GM19193 (cell line): ENCODE results near the gene GRM5.

Experiments
- POLR2A ChIP-seq: IDR thresholded peaks from 4 replicates; pipeline ENCODE4 v1.6.1; 2011; ENCODE audit not compliant: insufficient read depth, insufficient read length; ENCODE audit errors: extremely low read depth

Gene GRM5

DNA sequence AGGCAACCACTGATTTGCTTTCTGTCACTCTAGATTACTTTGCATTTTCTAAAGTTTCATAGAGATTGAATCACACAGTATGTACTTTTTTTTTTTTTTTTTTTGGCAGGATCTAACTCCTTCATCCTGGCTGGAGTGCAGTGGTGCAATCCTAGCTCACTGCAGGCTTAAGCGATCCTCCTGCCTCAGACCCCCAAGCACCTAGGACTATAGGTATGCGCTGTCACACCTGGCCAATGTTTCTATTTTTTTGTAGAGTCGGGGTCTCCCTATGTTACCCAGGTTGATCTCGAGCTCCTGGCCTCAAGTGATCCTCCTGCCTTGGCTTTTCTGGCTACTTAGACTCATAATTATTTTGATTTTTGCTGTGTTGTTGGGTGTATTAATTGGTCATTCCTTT, 433.6 kb downstream of the GRM5 start:
- TF ChIP-seq POLR2A, result no peak

DNA sequence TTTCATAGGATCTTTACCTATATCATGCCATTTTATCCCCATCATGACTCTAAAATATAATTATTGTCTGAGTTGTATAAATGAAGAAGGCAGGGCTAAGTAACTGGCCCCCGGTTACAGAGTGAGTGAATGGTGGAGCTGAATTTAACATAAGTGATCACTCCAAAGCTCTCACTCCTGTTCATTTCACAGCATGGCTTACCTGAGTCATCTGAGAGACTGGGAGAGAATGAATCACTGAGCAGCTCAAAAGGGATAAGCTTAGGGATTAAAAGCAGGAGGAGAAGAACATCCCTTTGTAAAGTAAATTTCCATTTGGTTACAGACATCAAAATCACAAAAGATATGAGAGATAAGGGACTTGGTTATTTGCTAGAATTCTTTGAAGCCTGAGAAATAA, 434.3 kb downstream of the GRM5 start:
- TF ChIP-seq POLR2A, result no peak

DNA sequence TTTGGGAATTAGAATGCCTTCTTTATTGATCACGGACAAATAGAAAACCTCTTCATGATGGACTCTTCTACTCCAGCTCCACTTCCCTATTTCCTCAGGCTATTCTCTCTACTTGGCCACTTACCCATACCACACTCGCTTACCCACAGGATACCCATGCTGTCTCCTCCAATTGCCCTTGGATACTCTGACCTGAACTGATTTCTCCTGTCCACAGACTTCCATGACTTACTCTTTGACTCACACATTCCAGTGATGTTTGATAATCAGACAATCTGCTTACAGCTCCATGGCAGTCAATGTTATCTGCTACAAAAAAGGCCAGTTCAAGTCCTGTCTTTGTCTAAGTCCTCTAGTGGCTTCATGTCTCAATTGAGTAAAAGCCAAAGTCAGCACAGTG, 436.3 kb downstream of the GRM5 start:
- TF ChIP-seq POLR2A, result no peak

DNA sequence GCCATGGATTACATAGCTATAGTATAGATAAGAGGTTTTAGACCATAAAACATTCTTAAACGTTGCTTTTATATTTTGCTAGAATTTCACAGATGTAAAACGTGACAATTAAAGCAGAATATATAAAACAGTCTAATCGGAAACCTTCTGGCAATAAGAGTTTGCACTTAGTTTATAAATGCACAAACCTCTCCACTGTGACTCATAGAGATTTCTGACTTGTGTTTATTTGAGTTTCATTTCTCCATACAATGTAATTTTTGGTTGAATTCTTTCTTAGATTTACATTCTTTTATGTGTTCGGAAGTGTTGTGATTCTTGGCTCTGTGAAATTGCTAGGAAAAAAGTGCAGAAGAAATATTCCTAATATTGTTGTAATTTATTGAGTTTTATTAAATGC, 439.6 kb downstream of the GRM5 start:
- no peak for TF ChIP-seq POLR2A

DNA sequence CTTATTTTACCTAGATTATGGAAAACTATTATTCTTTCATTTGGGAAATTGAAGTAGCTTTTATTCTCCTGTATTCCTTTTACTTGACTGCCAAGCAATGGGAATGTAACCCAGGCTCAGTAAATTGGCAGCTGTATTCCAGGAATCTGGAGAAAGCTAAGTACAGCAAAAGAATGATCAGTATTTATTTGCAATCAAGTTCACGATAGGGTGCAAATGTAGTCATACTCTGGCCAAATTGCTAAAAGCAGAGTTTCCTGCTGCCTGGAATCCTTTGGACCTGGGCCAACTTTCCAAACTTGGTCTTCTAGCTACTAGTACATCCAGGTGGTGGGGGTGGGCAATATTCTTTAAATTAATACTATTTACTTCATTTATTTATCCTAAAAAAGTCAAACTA, 442.3 kb downstream of the GRM5 start:
- no peak for TF ChIP-seq POLR2A

DNA sequence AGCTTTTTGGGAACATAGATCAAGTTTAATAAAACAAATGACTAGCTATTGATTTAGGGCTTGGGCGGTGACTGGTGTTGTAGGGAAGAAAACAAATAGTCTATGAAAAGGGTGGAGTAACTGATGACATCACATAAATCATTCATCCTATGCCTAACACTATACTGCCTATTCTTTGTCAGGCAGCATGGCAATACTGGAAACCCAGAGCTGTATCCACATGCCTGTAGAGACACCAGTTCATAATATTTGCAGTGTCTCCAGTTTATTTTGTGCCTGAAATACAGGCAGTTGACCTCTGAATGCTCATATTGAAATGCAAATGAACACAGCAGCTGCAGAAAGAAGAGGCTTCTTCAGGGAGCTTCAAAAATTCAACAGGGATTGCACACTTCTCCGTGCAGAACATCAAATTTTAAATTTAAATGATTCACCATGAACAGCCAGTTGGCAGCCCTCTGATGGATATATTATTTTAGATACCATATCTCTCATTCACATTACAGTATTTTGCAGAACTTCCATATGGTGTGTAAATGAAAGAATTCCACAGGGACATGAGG, 445.1 kb downstream of the GRM5 start:
- TF ChIP-seq POLR2A, result no peak

DNA sequence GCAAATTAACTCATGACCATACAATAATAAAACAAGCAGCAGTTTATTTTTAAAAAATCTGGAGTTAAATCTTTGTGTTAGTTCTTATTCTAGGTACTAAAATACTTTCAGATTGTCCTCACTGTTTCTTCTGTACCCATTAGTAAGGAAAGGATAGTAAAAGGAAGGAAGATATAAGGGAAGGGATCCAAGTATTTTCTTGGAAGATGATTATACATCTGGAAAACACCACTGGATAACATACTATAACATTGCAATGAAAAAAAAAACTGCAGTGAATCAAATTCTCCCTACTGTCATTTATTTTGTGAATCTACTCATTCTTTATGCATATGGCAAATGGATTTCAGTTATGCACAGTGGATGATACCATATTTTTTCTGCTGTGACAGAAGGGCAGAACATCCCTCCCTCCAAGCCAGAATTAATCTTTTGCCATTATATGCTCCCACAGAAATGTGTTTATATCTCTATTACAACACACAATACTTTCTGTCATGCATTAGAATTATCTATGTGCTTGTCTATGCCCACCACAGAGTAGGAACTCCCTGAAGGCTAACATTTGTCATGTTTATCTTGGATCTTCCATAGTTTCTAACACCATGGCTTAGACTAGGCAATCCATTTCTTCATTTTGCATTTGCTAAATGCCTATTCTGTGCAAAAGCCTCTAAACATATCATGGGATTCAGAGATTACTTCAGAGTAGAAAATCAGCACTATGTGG, 446.0 kb downstream of the GRM5 start:
- no peak for TF ChIP-seq POLR2A

DNA sequence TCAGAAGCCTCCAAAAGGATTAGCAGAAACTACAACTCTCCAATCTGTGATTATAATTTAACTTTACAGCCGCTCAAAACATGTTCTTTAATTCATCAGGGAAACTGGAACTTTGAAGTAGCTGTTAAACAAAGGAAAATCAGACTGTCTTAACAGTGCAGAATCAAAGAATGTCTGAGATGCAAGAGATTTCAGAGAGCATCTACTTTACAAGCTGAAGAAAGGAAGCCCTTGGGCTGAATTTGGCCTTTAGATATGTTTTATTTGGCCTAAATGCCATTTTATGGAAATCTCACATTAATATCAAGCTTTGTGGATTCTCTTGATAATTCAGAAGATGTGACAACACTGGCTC, 446.7 kb downstream of the GRM5 start:
- TF ChIP-seq POLR2A, result no peak

DNA sequence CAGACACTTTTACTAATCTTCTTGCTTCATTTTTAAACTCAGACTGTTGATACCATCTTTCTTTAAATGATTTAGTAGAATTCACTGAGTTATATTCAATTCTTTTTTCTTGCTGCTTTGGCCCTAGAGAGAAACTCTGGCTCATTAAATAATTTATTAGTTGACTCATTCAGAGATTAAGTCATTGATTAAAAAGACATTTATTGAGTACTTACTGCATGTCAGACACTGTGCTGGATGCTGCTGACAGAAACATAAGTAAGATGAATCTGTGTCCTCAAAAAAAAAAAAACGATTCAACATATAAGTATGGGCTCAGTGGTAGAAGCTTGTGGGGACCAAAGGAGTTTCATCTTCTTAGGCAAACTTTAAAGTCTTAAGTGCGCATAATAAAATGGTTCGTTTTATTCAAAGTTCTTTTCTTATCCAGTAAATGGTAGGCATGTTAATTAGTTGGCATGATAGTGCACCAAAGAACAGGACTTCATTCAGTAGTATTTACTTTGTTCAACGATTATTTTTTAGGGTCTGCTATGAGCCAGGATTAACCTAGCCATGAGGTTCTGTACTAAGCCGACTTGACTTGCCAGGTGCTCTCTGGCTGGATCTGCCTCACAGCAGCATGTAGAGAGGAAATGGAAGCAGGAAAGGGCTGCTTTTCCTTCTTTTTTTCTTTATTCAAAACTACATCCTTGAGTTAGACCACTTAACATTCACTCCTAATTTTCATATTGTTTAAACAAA, 447.3 kb downstream of the GRM5 start:
- TF ChIP-seq POLR2A, result no peak

DNA sequence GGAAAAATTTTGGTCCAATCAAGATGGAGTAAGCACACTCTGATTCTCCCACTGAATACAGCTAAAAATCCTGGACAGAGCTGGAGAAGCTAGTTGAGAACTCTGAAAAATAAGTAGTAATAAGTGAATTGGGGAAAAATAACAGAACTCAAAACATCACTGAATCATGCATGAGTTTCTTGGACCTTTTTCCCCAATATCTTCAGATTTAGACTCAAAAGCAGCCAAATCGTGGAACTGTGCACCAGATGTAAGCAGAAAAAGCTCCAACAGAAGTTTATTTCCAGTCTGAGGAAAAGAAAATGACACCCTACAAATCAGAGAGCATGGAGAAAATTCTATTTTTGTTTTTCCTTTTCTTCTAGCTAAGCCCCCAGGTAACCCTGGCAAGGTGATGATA, 448.6 kb downstream of the GRM5 start:
- TF ChIP-seq POLR2A, result no peak

DNA sequence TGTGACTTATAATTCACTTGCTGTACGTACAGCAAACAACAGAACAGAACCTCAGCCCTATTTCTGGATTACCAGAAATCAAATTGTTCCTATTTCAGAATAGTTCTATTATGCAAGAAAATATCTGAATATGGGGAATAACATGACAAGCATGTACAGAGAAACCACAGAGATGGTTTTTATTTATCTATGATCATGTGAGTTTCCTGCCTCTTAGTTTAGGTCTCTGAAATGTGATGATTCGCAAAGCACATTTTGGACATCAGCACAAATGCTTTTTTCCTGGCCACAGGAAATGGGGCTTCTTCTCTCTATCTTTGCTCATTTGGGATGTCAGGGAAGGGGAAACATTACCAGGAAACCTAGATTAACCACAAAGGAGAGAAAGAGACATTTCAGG, 461.5 kb downstream of the GRM5 start:
- no peak for TF ChIP-seq POLR2A

DNA sequence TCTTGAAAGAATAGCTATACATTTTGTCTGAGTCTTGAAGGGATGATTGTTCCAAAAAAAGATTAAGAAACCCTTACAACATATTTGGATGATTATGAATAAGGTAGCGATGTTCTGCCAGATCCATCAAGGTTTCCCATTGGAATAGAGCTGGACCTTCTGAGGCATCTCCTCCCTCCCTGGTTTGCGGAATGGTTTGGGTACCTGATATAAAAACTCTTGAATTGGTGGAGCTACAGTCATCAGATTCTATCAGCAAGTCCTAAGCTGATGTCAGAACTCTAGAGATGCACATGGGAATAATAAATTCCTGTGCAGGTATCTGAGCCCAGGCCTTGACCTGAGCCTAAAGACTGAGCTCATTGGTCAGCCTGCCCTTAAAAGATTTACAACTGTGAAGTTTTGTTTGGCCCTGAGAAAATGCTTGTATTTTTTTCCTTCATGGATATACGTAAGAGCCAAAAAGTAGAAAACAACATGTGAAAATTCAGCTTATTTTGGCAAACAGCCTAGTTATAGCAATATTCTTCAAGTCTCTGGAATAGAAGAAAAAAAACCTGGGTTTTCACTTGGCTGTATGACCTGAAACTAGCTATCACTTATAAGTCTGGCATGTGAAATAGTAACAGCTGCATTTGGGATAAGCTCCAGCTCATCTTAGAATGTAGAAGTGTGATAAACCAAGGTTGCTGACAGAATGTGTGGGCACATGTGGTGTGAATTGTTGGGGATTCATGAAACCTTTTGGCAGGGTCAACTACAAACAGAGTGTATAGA, 462.5 kb downstream of the GRM5 start:
- TF ChIP-seq POLR2A, result no peak

DNA sequence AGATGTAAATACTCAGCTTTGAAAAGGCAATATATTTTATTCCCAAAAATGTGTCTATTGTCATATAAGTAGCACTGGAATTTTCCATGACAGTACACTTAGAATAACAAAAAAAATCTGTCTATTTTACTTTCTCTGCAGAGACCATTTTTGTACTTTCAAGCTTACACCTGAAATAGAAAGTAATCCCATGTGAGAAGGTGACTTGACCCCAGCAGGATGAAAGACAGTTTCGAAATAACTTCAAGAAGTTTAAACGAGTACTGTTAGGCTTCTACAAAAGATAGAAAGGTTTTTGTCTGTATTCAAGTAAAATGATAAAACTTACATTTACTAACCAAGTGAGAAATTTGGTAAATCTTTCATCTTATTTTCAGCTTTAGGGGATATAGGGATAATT, 468.4 kb downstream of the GRM5 start:
- TF ChIP-seq POLR2A, result no peak

DNA sequence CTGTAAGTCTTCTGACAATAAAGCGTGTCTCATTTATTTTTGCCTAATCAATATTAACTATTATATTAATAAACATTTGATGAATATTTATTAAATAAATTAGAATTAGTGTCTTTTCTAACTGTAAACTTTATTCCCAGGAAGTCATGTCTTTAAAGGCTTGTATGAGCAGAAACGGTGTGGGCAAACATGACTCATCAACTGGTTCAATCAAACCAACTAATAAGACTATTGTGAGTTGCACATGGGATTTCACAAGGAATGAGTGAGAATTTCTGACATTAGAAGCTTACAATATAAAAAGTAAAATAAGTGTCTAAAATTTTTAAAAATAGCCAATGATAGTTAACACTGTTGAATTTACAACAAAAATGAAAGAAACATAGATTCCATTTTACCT, 469.0 kb downstream of the GRM5 start:
- no peak for TF ChIP-seq POLR2A

DNA sequence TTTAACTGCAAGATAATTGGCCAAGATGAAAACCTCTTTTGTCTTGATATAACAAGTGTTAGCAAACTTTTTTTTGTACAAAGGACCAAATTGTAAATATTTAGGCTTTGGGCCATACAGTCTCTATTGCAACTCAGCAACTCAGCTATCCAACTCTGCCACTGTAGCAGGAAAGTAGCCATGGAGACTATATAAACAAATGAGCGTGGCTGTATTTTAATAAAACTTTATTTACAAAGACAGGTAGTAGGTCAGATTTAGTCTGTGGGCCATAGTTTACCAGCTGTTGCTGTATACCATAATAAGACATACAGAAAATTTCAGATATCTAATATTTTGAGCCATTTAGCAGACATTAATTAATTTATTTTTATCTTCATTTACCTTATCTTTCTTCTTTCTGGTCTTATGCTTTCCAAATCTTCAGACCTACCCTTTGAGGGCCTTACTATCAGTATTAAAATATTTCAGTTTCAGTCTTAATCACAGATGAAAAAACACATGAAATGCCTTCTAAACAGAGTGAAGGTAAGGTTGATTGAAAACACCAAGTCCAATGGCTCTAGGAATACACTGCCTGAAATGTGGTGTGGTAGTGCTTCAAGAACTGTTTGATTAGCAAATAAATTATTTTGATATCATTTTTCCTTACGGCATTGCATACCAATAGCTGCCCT, 471.4 kb downstream of the GRM5 start:
- TF ChIP-seq POLR2A, result no peak

DNA sequence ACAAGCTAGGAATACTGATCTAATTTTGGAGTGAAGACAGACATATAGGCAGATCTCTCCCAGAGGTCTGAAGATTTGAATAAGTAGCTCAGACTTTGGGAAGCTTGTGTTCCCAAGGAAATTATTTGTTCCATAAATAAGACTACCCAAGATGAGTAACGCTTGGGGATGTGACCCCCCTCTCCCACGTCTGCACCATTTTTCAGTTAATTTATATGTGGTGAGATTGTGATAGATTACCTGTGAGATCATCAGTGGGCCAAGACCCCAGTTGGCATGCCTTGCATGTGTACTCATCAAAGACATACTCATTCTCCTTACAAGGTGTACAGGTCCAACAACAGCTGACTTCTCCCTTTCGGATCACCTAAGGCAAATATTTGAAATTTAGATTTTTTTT, 475.4 kb downstream of the GRM5 start:
- no peak for TF ChIP-seq POLR2A

DNA sequence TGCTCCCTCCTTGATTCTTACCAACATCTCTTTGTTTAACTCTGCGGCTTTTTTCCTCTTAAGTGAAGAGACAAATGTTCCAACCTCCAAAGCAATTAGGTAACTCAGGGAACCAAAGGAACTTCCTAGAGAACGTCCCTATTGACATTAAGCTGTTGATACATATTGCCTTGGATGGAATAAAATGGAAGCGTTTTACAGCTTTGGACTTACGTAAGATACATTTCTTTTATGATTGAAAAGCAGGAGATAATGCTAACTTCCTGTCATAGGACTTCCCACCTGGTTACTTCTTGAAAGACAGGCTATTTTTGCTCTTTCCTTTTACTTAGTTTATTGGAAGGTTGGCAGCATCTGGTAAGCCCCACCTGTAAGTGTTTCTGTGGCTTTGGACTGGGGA, 482.5 kb downstream of the GRM5 start:
- no peak for TF ChIP-seq POLR2A
